Neural cell (in vitro differentiated cells): ENCODE measurements around the gene RAB4B. TPM values are rescaled to one million over a fixed set of nuclear protein-coding genes. Genes with fewer than 3 reads are reported as not detected.

Experiments
- H2AFZ ChIP-seq: fragments of 200-600, 300-800 bp; sonication (generic), shearing (Covaris generic); 2 replicates; pipeline ENCODE4 v1.6.0; 2014; ENCODE audit warnings: low read depth, mild to moderate bottlenecking, antibody characterized with exemption, low read length, moderate library complexity
- H3F3A ChIP-seq: fragments of 200-600 bp; shearing (Covaris generic); 2 replicates; pipeline ENCODE4 v1.6.1; 2016; ENCODE audit warnings: mild to moderate bottlenecking, moderate library complexity, mixed read lengths, antibody characterized with exemption, low read length; ENCODE audit not compliant: insufficient read depth, poor library complexity, severe bottlenecking
- H3K27ac ChIP-seq: fragments of 200-600, 300-800 bp; sonication (generic), shearing (Covaris generic); 2 replicates; pipeline ENCODE4 v1.5.1; 2014; ENCODE audit warnings: mild to moderate bottlenecking, low read length, moderate library complexity
- H3K27me3 ChIP-seq: fragments of 300-800, 200-600 bp; sonication (generic), shearing (Covaris generic); 2 replicates; pipeline ENCODE4 v1.6.0; 2014; ENCODE audit warnings: mild to moderate bottlenecking, low read depth, low read length, moderate library complexity; ENCODE audit not compliant: insufficient read depth
- H3K36me3 ChIP-seq: fragments of 300-800, 200-600 bp; sonication (generic), shearing (Covaris generic); 2 replicates; pipeline ENCODE4 v1.5.1; 2014; ENCODE audit warnings: mild to moderate bottlenecking, antibody characterized with exemption, low read length, moderate library complexity; ENCODE audit not compliant: insufficient read depth
- H3K4me2 ChIP-seq: fragments of 300-800, 200-600 bp; sonication (generic), shearing (Covaris generic); 2 replicates; pipeline ENCODE4 v1.6.0; 2014; ENCODE audit warnings: mild to moderate bottlenecking, low read length
- H3K4me3 ChIP-seq: fragments of 300-800, 200-600 bp; sonication (generic), shearing (Covaris generic); 2 replicates; pipeline ENCODE4 v1.5.1; 2014; ENCODE audit warnings: mild to moderate bottlenecking, low read length, moderate library complexity
- H3K79me2 ChIP-seq: fragments of 200-600 bp; shearing (Covaris generic); replicated peaks from 2 replicates; pipeline ENCODE4 v1.6.0; 2014; ENCODE audit warnings: mild to moderate bottlenecking, low read length, moderate library complexity; ENCODE audit not compliant: insufficient read depth
- H3K9ac ChIP-seq: fragments of 300-800, 200-600 bp; sonication (generic), shearing (Covaris generic); 2 replicates; pipeline ENCODE4 v1.6.1; 2016; ENCODE audit warnings: mild to moderate bottlenecking, low read length, mixed read lengths
- H3K9me2 ChIP-seq: fragments of 200-600 bp; shearing (Covaris generic); 2 replicates; pipeline ENCODE4 v1.6.1; 2016; ENCODE audit warnings: mild to moderate bottlenecking, low read length, mixed read lengths; ENCODE audit not compliant: insufficient read depth
- H3K9me3 ChIP-seq: fragments of 200-600, 300-800 bp; sonication (generic), shearing (Covaris generic); 2 replicates; pipeline ENCODE4 v1.6.1; 2016; ENCODE audit warnings: mild to moderate bottlenecking, mixed run types, low read length, moderate library complexity, mixed read lengths
- H4K20me1 ChIP-seq: fragments of 200-600 bp; shearing (Covaris generic); 2 replicates; pipeline ENCODE4 v1.6.1; 2016; ENCODE audit warnings: mild to moderate bottlenecking, mixed run types; ENCODE audit not compliant: insufficient read depth
- CTCF ChIP-seq: fragments of 450-650 bp; IDR thresholded peaks from 2 replicates; pipeline ENCODE4 v1.5.1; 2014; ENCODE audit warnings: antibody characterized with exemption, mild to moderate bottlenecking, moderate library complexity; ENCODE audit not compliant: poor library complexity, severe bottlenecking
- EP300 ChIP-seq: fragments of 450-650 bp; conservative IDR thresholded peaks from 2 replicates; pipeline ENCODE4 v1.6.1; 2014; ENCODE audit warnings: antibody characterized with exemption, mild to moderate bottlenecking, moderate library complexity; ENCODE audit not compliant: poor library complexity, severe bottlenecking
- EZH2 ChIP-seq: fragments of 200-600, 300-800 bp; shearing (Covaris generic), sonication (generic); IDR thresholded peaks from 2 replicates; pipeline ENCODE4 v1.6.1; 2014; ENCODE audit warnings: antibody characterized with exemption, low read length, borderline replicate concordance, mild to moderate bottlenecking; ENCODE audit not compliant: insufficient read depth, poor library complexity, severe bottlenecking
- MXI1 ChIP-seq: fragments of 450-650 bp; conservative IDR thresholded peaks from 2 replicates; pipeline ENCODE4 v1.6.1; 2014; ENCODE audit warnings: antibody characterized with exemption, mild to moderate bottlenecking; ENCODE audit not compliant: poor library complexity, severe bottlenecking
- POLR2AphosphoS5 ChIP-seq: IDR thresholded peaks from 2 replicates; pipeline ENCODE4 v1.6.1; 2012
- RAD21 ChIP-seq: fragments of 450-650 bp; conservative IDR thresholded peaks from 2 replicates; pipeline ENCODE4 v1.6.1; 2014; ENCODE audit warnings: antibody characterized with exemption, mild to moderate bottlenecking, moderate library complexity
- REST ChIP-seq: IDR thresholded peaks from 2 replicates; pipeline ENCODE4 v1.6.1; 2012; ENCODE audit warnings: borderline replicate concordance
- SMC3 ChIP-seq: fragments of 450-650 bp; conservative IDR thresholded peaks from 2 replicates; pipeline ENCODE4 v1.6.1; 2014; ENCODE audit warnings: antibody characterized with exemption, mild to moderate bottlenecking, moderate library complexity; ENCODE audit not compliant: poor library complexity
- TAF1 ChIP-seq: IDR thresholded peaks from 2 replicates; pipeline ENCODE4 v1.6.1; 2012; ENCODE audit warnings: low read depth
- polyA plus RNA-seq: library from polyadenylated mRNA; depleted of rRNA; stranded (reverse); fragments of >200 nt; gene quantifications from 2 replicates; pipeline ENCODE4 v1.2.3, GENCODE V29; 2014

RAB4B gene
- polyA plus RNA-seq, 1 donor from 2014 or later = 66.0 TPM

GRCh38 chr19:40743926-40744325 is 34.1 kb upstream of the RAB4B start:
- no peaks in the 10 kb centered on the region for H3K9me2 ChIP-seq
- no peak for TF ChIP-seq EP300
- TF ChIP-seq MXI1 = no peak
- H3K4me2 ChIP-seq = no peak overlapping the region
- no peaks in the 10 kb centered on the region for H3F3A ChIP-seq
- no peak overlapping the region for H3K9ac ChIP-seq
- no peak overlapping the region for H3K4me3 ChIP-seq
- no peak overlapping the region for H3K27ac ChIP-seq
- no peak overlapping the region for H2AFZ ChIP-seq
- H4K20me1 ChIP-seq = no peaks in the 10 kb centered on the region
- no peaks in the 10 kb centered on the region for H3K36me3 ChIP-seq
- no peaks in the 10 kb centered on the region for H3K9me3 ChIP-seq
- no peaks in the 10 kb centered on the region for H3K79me2 ChIP-seq
- H3K27me3 ChIP-seq = no peaks in the 10 kb centered on the region

GRCh38 chr19:40744554-40745401 is 33.3 kb upstream of the RAB4B start:
- H2AFZ ChIP-seq = no peak overlapping the region
- peaks cover 7% of the 10 kb centered on the region for H3K79me2 ChIP-seq
- no peaks in the 10 kb centered on the region for H3K36me3 ChIP-seq
- H4K20me1 ChIP-seq = no peaks in the 10 kb centered on the region
- no peak overlapping the region for H3K4me2 ChIP-seq
- no peak overlapping the region for H3K27ac ChIP-seq
- no peaks in the 10 kb centered on the region for H3K27me3 ChIP-seq
- H3K4me3 ChIP-seq = no peak overlapping the region
- no peaks in the 10 kb centered on the region for H3K9me3 ChIP-seq
- no peaks in the 10 kb centered on the region for H3K9me2 ChIP-seq
- H3F3A ChIP-seq = no peaks in the 10 kb centered on the region
- no peak overlapping the region for H3K9ac ChIP-seq
- no peak for TF ChIP-seq POLR2AphosphoS5
- no peak for TF ChIP-seq CTCF
- no peak for TF ChIP-seq SMC3
- no peak for TF ChIP-seq REST
- no peak for TF ChIP-seq TAF1
- no peak for TF ChIP-seq EP300
- TF ChIP-seq MXI1 = no peak
- no peak for TF ChIP-seq RAD21
- no peak for TF ChIP-seq EZH2
